Dendritic cell treated with granulocyte-macrophage colony-stimulating factor and Interleukin-4, amounts not matched to agents 40 ng/mL and 50 ng/mL, for 4 days (primary cell): ENCODE data around the gene FAM3C.
"Not testable (repeated sequence)": the region's sequence is repeated elsewhere in the genome, so short reads cannot be mapped to it uniquely, and the experiment has no call there.

Source experiments
- H3K27ac Mint-ChIP-seq: one replicate; pipeline ENCODE4 v1.8.0; 2022; ENCODE audit warnings: mild to moderate bottlenecking, mixed read lengths
- H3K27me3 Mint-ChIP-seq: one replicate; pipeline ENCODE4 v1.8.0; 2022; ENCODE audit warnings: mild to moderate bottlenecking, mixed read lengths
- H3K36me3 Mint-ChIP-seq: one replicate; pipeline ENCODE4 v1.8.0; 2022; ENCODE audit warnings: low read depth, mixed read lengths
- H3K4me1 Mint-ChIP-seq: one replicate; pipeline ENCODE4 v1.8.0; 2022; ENCODE audit warnings: low read depth, mixed read lengths
- H3K4me3 Mint-ChIP-seq: one replicate; pipeline ENCODE4 v1.8.0; 2022; ENCODE audit warnings: mild to moderate bottlenecking, moderate library complexity, mixed read lengths
- H3K9me3 Mint-ChIP-seq: one replicate; pipeline ENCODE4 v1.8.0; 2022; ENCODE audit warnings: mixed read lengths
- intact Hi-C: fragments of 100-400 bp; cut with micrococcal nuclease; formaldehyde crosslinking; loops from one replicate; pipeline ENCODE4 v1.15.0; 2022

The FAM3C gene

GRCh38 chr7:121428855-121429489, 32.9 kb upstream of the FAM3C start:
- H3K9me3 Mint-ChIP-seq = no peaks in the 10 kb centered on the region
- H3K27ac Mint-ChIP-seq = no peak overlapping the region
- intact Hi-C loops = no loop called here
- H3K4me3 Mint-ChIP-seq = no peak overlapping the region
- H3K36me3 Mint-ChIP-seq = no peaks in the 10 kb centered on the region
- H3K27me3 Mint-ChIP-seq = no peaks in the 10 kb centered on the region
- H3K4me1 Mint-ChIP-seq = no peaks in the 10 kb centered on the region

GRCh38 chr7:121421743-121422142, 25.6 kb upstream of the FAM3C start:
- H3K36me3 Mint-ChIP-seq, H3K4me3 Mint-ChIP-seq, H3K27ac Mint-ChIP-seq, H3K27me3 Mint-ChIP-seq, H3K4me1 Mint-ChIP-seq, H3K9me3 Mint-ChIP-seq, intact Hi-C loops: not testable (repeated sequence)

GRCh38 chr7:121420976-121421375, 24.9 kb upstream of the FAM3C start:
- H3K4me3 Mint-ChIP-seq = no peak overlapping the region
- intact Hi-C loops = no loop called here
- no peak overlapping the region for H3K27ac Mint-ChIP-seq
- no peaks in the 10 kb centered on the region for H3K9me3 Mint-ChIP-seq
- no peaks in the 10 kb centered on the region for H3K36me3 Mint-ChIP-seq
- no peaks in the 10 kb centered on the region for H3K4me1 Mint-ChIP-seq
- no peaks in the 10 kb centered on the region for H3K27me3 Mint-ChIP-seq

- H3K27me3 Mint-ChIP-seq = no peaks in the 10 kb centered on the region
- H3K4me3 Mint-ChIP-seq = no peak overlapping the region
- H3K9me3 Mint-ChIP-seq = no peaks in the 10 kb centered on the region
- intact Hi-C loops = no loop called here
- no peaks in the 10 kb centered on the region for H3K36me3 Mint-ChIP-seq
- H3K4me1 Mint-ChIP-seq = no peaks in the 10 kb centered on the region
- no peak overlapping the region for H3K27ac Mint-ChIP-seq
Measured at GRCh38 chr7:121419201-121420148, 23.4 kb upstream of the FAM3C start.

- no peaks in the 10 kb centered on the region for H3K9me3 Mint-ChIP-seq
- H3K36me3 Mint-ChIP-seq = no peaks in the 10 kb centered on the region
- no peak overlapping the region for H3K27ac Mint-ChIP-seq
- H3K27me3 Mint-ChIP-seq = peaks cover 3% of the 10 kb centered on the region
- no peak overlapping the region for H3K4me3 Mint-ChIP-seq
- intact Hi-C loops = no loop called here
- H3K4me1 Mint-ChIP-seq = no peaks in the 10 kb centered on the region
Measured at GRCh38 chr7:121416533-121416932, 20.4 kb upstream of the FAM3C start.

- Mint-ChIP-seq H3K4me3 (no peak overlapping the region), H3K27me3 (peaks cover 10% of the 10 kb centered on the region), H3K36me3 (no peaks in the 10 kb centered on the region), H3K27ac (no peak overlapping the region), H3K9me3 (no peaks in the 10 kb centered on the region), H3K4me1 (no peaks in the 10 kb centered on the region)
- intact Hi-C loops = no loop called here
Measured at GRCh38 chr7:121414436-121414835, 18.3 kb upstream of the FAM3C start.

- peaks cover 10% of the 10 kb centered on the region for H3K27me3 Mint-ChIP-seq
- intact Hi-C loops = no loop called here
Measured at GRCh38 chr7:121411597-121411979, 15.5 kb upstream of the FAM3C start.

GRCh38 chr7:121410829-121411596, 14.9 kb upstream of the FAM3C start:
- Mint-ChIP-seq H3K27ac (no peak overlapping the region), H3K9me3 (no peaks in the 10 kb centered on the region), H3K36me3 (no peaks in the 10 kb centered on the region)

More at GRCh38 chr7:121411597-121411979, 15.5 kb upstream of the FAM3C start:
- no peaks in the 10 kb centered on the region for H3K4me1 Mint-ChIP-seq
- no peaks in the 10 kb centered on the region for H3K9me3 Mint-ChIP-seq
- no peak overlapping the region for H3K4me3 Mint-ChIP-seq
- no peak overlapping the region for H3K27ac Mint-ChIP-seq
- no peaks in the 10 kb centered on the region for H3K36me3 Mint-ChIP-seq

GRCh38 chr7:121406944-121407343, 10.8 kb upstream of the FAM3C start:
- no peaks in the 10 kb centered on the region for H3K9me3 Mint-ChIP-seq
- no peak overlapping the region for H3K4me3 Mint-ChIP-seq
- intact Hi-C loops = no loop called here
- peaks cover 13% of the 10 kb centered on the region for H3K27me3 Mint-ChIP-seq
- H3K27ac Mint-ChIP-seq = no peak overlapping the region
- H3K4me1 Mint-ChIP-seq = no peaks in the 10 kb centered on the region
- no peaks in the 10 kb centered on the region for H3K36me3 Mint-ChIP-seq

More at GRCh38 chr7:121410829-121411596, 14.9 kb upstream of the FAM3C start:
- intact Hi-C loops = no loop called here
- H3K4me1 Mint-ChIP-seq = no peaks in the 10 kb centered on the region
- H3K27me3 Mint-ChIP-seq = peaks cover 10% of the 10 kb centered on the region
- H3K4me3 Mint-ChIP-seq = no peak overlapping the region

GRCh38 chr7:121406461-121406860, 10.4 kb upstream of the FAM3C start:
- Mint-ChIP-seq H3K27me3 (peaks cover 11% of the 10 kb centered on the region), H3K4me1 (no peaks in the 10 kb centered on the region), H3K4me3 (no peak overlapping the region), H3K27ac (no peak overlapping the region), H3K9me3 (no peaks in the 10 kb centered on the region), H3K36me3 (no peaks in the 10 kb centered on the region)
- intact Hi-C loops = no loop called here

GRCh38 chr7:121404348-121404747, 8.2 kb upstream of the FAM3C start:
- Mint-ChIP-seq H3K27ac (no peak overlapping the region), H3K9me3 (no peaks in the 10 kb centered on the region), H3K4me1 (no peaks in the 10 kb centered on the region), H3K4me3 (no peak overlapping the region), H3K36me3 (no peaks in the 10 kb centered on the region), H3K27me3 (peaks cover 4% of the 10 kb centered on the region)
- intact Hi-C loops = no loop called here

GRCh38 chr7:121402701-121403100, 6.6 kb upstream of the FAM3C start:
- Mint-ChIP-seq H3K4me1 (no peaks in the 10 kb centered on the region), H3K27ac (no peak overlapping the region), H3K9me3 (no peaks in the 10 kb centered on the region), H3K27me3 (peaks cover 4% of the 10 kb centered on the region), H3K36me3 (no peaks in the 10 kb centered on the region), H3K4me3 (no peak overlapping the region)
- intact Hi-C loops = no loop called here

- no peaks in the 10 kb centered on the region for H3K9me3 Mint-ChIP-seq
- no peak overlapping the region for H3K4me3 Mint-ChIP-seq
- H3K4me1 Mint-ChIP-seq = no peaks in the 10 kb centered on the region
- no peak overlapping the region for H3K27ac Mint-ChIP-seq
- H3K36me3 Mint-ChIP-seq = no peaks in the 10 kb centered on the region
- intact Hi-C loops = no loop called here
- H3K27me3 Mint-ChIP-seq = peaks cover 4% of the 10 kb centered on the region
Measured at GRCh38 chr7:121401896-121402295, 5.8 kb upstream of the FAM3C start.

GRCh38 chr7:121398246-121398645, 2.1 kb upstream of the FAM3C start:
- intact Hi-C loops = no loop called here
- Mint-ChIP-seq H3K4me1 (no peaks in the 10 kb centered on the region), H3K4me3 (no peak overlapping the region), H3K9me3 (no peaks in the 10 kb centered on the region), H3K27me3 (no peaks in the 10 kb centered on the region), H3K36me3 (peaks cover 9% of the 10 kb centered on the region), H3K27ac (no peak overlapping the region)
